HG03469 (cell line): Measurements from ENCODE around the gene PRR35.

Source experiments
- ATAC-seq: cut with Tn5 transposase; IDR thresholded peaks from one replicate; pipeline ENCODE4 v1.9.1; 2021; ENCODE audit warnings: mild to moderate bottlenecking, moderate library complexity, moderate number of reproducible peaks; ENCODE audit not compliant: unreplicated experiment

PRR35 gene

GRCh38 chr16:561957-562938 is 2.1 kb downstream of the PRR35 start:
- ATAC-seq, result no peak

DNA sequence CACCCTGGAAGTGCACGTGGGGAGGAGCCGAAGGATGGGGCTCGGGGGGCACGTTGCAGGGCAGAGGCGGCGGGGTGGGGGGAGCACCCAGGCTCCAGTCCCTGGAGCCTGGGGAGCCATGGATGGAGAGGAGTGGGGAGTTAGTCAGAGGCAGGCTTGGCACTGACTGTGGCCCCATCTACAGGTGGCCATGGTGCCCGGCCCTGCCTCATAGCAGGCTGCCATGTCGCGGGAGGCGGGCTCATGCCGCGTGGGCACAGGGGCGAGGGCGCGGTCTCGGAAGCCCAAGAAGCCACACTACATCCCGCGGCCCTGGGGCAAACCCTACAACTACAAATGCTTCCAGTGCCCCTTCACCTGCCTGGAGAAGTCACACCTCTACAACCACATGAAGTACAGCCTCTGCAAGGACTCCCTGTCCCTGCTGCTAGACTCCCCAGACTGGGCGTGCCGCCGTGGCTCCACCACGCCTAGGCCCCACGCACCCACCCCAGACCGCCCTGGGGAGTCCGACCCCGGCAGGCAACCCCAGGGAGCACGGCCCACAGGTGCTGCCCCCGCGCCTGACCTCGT is 3.0 kb downstream of the PRR35 start:
- no peak for ATAC-seq

- no peak for ATAC-seq
Observed at GRCh38 chr16:564690-565418, 4.7 kb downstream of the PRR35 start.

DNA sequence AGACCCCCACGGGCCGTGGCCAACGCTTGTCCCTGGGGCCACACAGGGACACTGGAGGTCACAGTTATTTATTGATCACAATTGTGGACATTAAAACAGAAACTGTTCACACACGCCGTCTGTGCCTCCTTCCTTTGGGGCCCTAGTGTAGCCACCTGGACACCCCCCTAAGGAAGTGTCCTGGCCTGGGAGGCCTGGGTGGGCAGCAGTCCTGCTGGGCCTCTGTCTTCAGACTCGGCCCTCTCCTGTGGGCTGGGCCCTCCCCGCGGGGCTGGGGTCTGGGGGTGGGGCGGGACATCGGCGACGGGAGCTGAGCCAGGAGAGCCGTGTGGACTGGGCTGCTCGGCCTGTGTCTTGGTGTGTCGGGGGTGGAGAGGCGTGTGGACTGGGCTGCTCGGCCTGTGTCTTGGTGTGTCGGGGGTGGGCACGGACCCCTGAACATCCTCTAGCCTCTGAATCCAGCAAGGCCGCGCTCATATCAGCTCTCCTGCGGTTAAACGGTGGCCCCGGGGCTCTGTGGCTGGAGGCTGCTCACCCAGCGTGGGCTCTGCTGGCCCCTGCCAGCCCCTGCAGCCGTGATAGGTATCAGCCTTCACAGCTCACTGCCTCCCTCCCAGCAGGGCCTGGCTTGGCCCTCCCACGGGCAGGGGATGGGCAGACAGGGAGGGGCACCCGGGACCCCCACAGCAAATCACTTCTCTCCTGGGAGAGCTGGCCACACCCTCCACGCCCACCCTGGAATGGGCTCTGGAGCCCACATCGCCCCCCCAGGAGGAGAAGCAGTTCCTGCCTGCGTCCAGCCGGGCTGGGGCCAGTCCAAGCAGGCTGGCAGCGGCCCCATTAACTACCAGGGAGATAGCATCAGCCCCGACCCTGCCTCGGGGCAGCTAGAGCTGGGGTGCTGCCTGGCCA is 5.5 kb downstream of the PRR35 start:
- no peak for ATAC-seq

GRCh38 chr16:566475-567372 is 6.5 kb downstream of the PRR35 start, which contains the start of gene NHLRC4:
Gene NHLRC4 (plus strand): TSS chr16:567005. CDS start chr16:568048, 1,043 bp downstream.
- ATAC-seq, result no peak

GRCh38 chr16:567373-568256 is 7.4 kb downstream of the PRR35 start:
- ATAC-seq, result no peak

DNA sequence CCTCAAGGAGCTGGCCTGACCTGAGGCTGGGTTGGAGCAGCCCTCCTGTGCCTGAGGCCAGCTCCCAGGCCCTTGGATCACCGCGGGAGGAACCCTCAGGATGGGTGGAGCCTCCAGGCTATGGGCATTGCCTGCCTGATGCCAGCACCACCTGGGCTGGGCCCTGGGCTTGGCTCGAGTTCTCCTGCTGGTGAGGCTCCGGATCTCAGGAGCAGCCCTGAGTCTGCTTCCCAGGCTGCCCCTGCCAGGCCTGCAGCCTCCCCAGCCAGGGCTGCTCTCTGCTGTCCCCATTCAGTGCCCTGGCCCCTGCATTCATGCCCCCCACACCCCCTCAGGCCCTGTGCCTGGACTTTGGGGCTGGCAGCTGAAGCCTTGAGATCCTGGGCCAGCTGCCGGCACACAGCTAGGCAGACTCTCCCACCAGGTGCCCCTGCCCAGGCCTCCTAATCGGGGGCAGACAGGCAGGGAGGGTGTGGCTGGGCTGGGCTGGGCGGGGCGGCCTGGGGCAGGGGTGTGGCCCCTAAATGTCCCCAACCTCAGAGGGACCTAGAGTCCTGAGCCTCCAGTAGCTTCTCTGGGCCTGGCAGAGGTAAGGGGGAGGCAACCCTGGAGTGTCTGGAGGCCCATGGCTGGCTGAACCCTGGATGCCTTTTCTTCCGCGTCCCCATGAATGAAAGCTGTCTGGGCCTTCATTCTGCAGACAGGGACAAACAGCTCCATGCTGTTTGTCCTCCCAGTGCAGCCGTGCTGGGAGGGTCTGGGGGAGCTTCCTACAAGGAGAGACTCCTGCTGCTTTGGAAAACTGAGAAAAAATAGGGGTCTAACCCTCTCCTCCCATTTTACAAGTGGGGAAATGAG is 8.4 kb downstream of the PRR35 start:
- no peak for ATAC-seq

- ATAC-seq, result no peak
Observed at GRCh38 chr16:569445-570254, 9.5 kb downstream of the PRR35 start, which contains the start of gene PIGQ. Gene PIGQ (plus strand): TSS chr16:569968. CDS start chr16:574075, 4,107 bp downstream.

GRCh38 chr16:572865-573650 is 12.9 kb downstream of the PRR35 start:
- no peak for ATAC-seq

DNA sequence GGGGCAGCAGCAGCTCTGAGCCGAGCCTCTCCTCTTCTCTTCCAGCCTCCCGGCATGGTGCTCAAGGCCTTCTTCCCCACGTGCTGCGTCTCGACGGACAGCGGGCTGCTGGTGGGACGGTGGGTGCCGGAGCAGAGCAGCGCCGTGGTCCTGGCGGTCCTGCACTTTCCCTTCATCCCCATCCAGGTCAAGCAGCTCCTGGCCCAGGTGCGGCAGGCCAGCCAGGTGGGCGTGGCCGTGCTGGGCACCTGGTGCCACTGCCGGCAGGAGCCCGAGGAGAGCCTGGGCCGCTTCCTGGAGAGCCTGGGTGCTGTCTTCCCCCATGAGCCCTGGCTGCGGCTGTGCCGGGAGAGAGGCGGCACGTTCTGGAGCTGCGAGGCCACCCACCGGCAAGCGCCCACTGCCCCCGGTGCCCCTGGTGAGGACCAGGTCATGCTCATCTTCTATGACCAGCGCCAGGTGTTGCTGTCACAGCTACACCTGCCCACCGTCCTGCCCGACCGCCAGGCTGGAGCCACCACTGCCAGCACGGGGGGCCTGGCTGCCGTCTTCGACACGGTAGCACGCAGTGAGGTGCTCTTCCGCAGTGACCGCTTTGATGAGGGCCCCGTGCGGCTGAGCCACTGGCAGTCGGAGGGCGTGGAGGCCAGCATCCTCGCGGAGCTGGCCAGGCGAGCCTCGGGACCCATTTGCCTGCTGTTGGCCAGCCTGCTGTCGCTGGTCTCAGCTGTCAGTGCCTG is 14.0 kb downstream of the PRR35 start:
- no peak for ATAC-seq

DNA sequence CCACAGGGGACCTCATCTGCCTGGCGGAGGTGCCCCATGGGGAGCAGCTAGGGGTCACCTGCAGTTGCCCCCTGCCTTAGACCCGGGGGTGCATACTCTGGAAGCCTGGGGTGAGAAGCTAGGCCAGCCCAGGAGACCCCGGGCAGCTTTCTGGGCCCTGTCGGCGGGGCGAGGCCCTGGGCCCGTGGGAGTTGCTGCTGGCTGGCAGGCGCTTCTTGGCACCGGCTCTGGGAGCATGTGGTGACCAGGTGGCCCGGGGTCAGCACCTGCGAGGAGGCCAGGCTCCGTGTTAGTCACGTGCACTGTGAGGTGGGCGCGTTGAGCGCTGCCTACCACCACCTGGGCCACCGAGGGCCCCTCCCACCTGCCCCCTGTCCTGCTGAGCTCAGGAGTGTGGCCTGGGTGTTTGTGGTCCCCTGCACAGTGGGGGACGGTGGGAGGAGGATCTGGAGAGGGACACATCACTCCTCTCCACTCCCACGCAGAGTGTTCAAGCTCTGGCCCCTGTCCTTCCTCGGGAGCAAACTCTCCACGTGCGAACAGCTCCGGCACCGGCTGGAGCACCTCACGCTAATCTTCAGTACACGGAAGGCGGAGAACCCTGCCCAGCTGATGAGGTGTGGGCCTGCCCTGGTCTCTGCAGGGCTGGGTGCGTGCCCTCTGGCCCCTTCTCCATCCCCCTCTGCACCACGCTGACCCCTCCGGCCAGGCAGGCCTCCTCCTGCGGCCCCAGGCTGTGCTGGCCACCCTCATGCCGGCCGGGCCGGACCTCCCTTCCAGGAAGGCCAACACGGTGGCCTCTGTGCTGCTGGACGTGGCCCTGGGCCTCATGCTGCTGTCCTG is 15.4 kb downstream of the PRR35 start:
- ATAC-seq, result no peak

- ATAC-seq, result no peak
Observed at GRCh38 chr16:576197-576822, 16.1 kb downstream of the PRR35 start.

GRCh38 chr16:576823-577201 is 16.6 kb downstream of the PRR35 start:
- ATAC-seq, result no peak

- no peak for ATAC-seq
Observed at GRCh38 chr16:577796-578195, 17.6 kb downstream of the PRR35 start.
